GM23338 (cell line): ENCODE results near the gene PNPLA7. TPM values are rescaled to one million over a fixed set of nuclear protein-coding genes. Genes with fewer than 3 reads are reported as not detected.

Experiments used
- ATAC-seq: fragments of 200-7000 bp; cut with Tn5 transposase; 3 replicates; pipeline ENCODE4 v1.9.1; 2020
- DNase-seq: peaks from one replicate; pipeline ENCODE4 v3.0.0-alpha.2; 2015; ENCODE audit warnings: low spot score
- H2AFZ ChIP-seq: fragments of 200-600 bp; sonication (generic); 2 replicates; pipeline ENCODE4 v1.8.0; 2016; ENCODE audit warnings: antibody characterized with exemption, mild to moderate bottlenecking, moderate library complexity
- H3F3A ChIP-seq: fragments of 200-600 bp; sonication (generic); replicated peaks from 2 replicates; pipeline ENCODE4 v1.8.0; 2017; ENCODE audit warnings: antibody characterized with exemption, mixed run types, low read depth
- H3K27ac ChIP-seq: fragments of 200-600 bp; sonication (generic); 2 replicates; pipeline ENCODE4 v1.6.1; 2016; ENCODE audit warnings: low read depth
- H3K27me3 ChIP-seq: fragments of 200-600 bp; sonication (generic); 2 replicates; pipeline ENCODE4 v1.8.0; 2016; ENCODE audit warnings: mild to moderate bottlenecking, mixed run types, moderate library complexity; ENCODE audit not compliant: insufficient read depth
- H3K36me3 ChIP-seq: fragments of 200-600 bp; sonication (generic); 2 replicates; pipeline ENCODE4 v1.8.0; 2016; ENCODE audit warnings: mild to moderate bottlenecking; ENCODE audit not compliant: insufficient read depth
- H3K4me1 ChIP-seq: fragments of 200-600 bp; sonication (generic); 2 replicates; pipeline ENCODE4 v1.8.0; 2016; ENCODE audit warnings: mild to moderate bottlenecking, moderate library complexity; ENCODE audit not compliant: insufficient read depth
- H3K4me2 ChIP-seq: fragments of 200-600 bp; sonication (generic); 2 replicates; pipeline ENCODE4 v1.7.1; 2017; ENCODE audit warnings: mixed run types
- H3K4me3 ChIP-seq: fragments of 200-600 bp; sonication (generic); 2 replicates; pipeline ENCODE4 v1.6.1; 2016; ENCODE audit warnings: mixed run types
- H3K79me2 ChIP-seq: fragments of 200-600 bp; sonication (generic); replicated peaks from 2 replicates; pipeline ENCODE4 v1.8.0; 2017; ENCODE audit warnings: mild to moderate bottlenecking; ENCODE audit not compliant: insufficient read depth
- H3K9me2 ChIP-seq: fragments of 200-600 bp; sonication (generic); 2 replicates; pipeline ENCODE4 v1.8.0; 2017; ENCODE audit not compliant: insufficient read depth
- H4K20me1 ChIP-seq: fragments of 200-600 bp; sonication (generic); replicated peaks from 2 replicates; pipeline ENCODE4 v1.8.0; 2017; ENCODE audit warnings: mild to moderate bottlenecking; ENCODE audit not compliant: insufficient read depth
- H3K27ac Mint-ChIP-seq: 2 replicates; pipeline ENCODE4 v1.8.0; 2020; ENCODE audit warnings: inconsistent platforms, mild to moderate bottlenecking, moderate library complexity, mixed read lengths
- H3K27me3 Mint-ChIP-seq: 3 replicates; pipeline ENCODE4 v1.8.0; 2022; ENCODE audit warnings: low read depth, mild to moderate bottlenecking, moderate library complexity, mixed read lengths, inconsistent platforms; ENCODE audit not compliant: insufficient read depth, poor library complexity
- H3K36me3 Mint-ChIP-seq: 3 replicates; pipeline ENCODE4 v1.8.0; 2021; ENCODE audit warnings: low read depth, mild to moderate bottlenecking, inconsistent platforms, moderate library complexity, mixed read lengths
- H3K4me1 Mint-ChIP-seq: 3 replicates; pipeline ENCODE4 v1.8.0; 2020; ENCODE audit warnings: mild to moderate bottlenecking, inconsistent platforms, mixed read lengths
- H3K4me3 Mint-ChIP-seq: 3 replicates; pipeline ENCODE4 v1.8.0; 2021; ENCODE audit warnings: moderate library complexity, mild to moderate bottlenecking, inconsistent platforms, mixed read lengths
- H3K9me3 Mint-ChIP-seq: 3 replicates; pipeline ENCODE4 v1.8.0; 2020; ENCODE audit warnings: moderate library complexity, mild to moderate bottlenecking, inconsistent platforms, mixed read lengths
- NANOG ChIP-seq: IDR thresholded peaks from 2 replicates; pipeline ENCODE4 v1.6.1; 2016; ENCODE audit warnings: antibody characterized with exemption, borderline replicate concordance
- STAT1 ChIP-seq: IDR thresholded peaks from one replicate; pipeline ENCODE4 v1.6.1; 2016; ENCODE audit warnings: antibody characterized with exemption; ENCODE audit not compliant: unreplicated experiment
- ZNF114 ChIP-seq: fragments of 250-450 bp; sonication (Bioruptor Pico); IDR thresholded peaks from 2 replicates; pipeline ENCODE4 v1.5.0; 2020; ENCODE audit warnings: mild to moderate bottlenecking, moderate library complexity
- polyA plus RNA-seq: library from polyadenylated mRNA; unstranded; fragments of >200 nt; fragmentation: Nextera tagmentation; extraction: Ambion mirVana; gene quantifications from 2 replicates; pipeline ENCODE4 v1.2.1, GENCODE V29; 2016
- total RNA-seq: library from RNA; depleted of rRNA; stranded (reverse); fragments of >200 nt; shearing (Covaris generic); gene quantifications from 2 replicates; pipeline ENCODE4 v1.2.3, GENCODE V29; 2014
- TF ChIP-seq, protein P1 (sequence below), 2 experiments: fragments of 200-600 bp in 1 of 2; sonication (generic) in 1 of 2; conservative IDR thresholded peaks; 2 replicates each; pipeline versions ENCODE4 v1.5.1 to v1.6.1; 2016 to 2017; ENCODE audit warnings: antibody characterized with exemption in 2 of 2, low read depth in 2 of 2, mild to moderate bottlenecking in 2 of 2, moderate library complexity in 1 of 2
- TF ChIP-seq, protein P2 (sequence below): IDR thresholded peaks from one replicate; pipeline ENCODE4 v1.6.1; 2018; ENCODE audit warnings: antibody characterized with exemption; ENCODE audit not compliant: unreplicated experiment

Gene PNPLA7
- total and polyA plus RNA-seq, 2 experiments from 2014 or later, result 0.45 to 0.80 TPM

GRCh38 chr9:137582286-137582860 lies 32.2 kb upstream of the PNPLA7 start:
- H2AFZ ChIP-seq, result no peak overlapping the region
- no peak overlapping the region for H3K4me2 ChIP-seq
- peaks cover 31% of the 10 kb centered on the region for H3K27me3 Mint-ChIP-seq
- peaks cover 16% of the 10 kb centered on the region for H3K4me1 ChIP-seq
- peaks cover 26% of the 10 kb centered on the region for H3K4me1 Mint-ChIP-seq
- no peak overlapping the region for H3K4me3 Mint-ChIP-seq
- no peak overlapping the region for H3K4me3 ChIP-seq
- H3K9me3 Mint-ChIP-seq, result no peaks in the 10 kb centered on the region
- H3K36me3 ChIP-seq, result peaks cover 12% of the 10 kb centered on the region
- DNase-seq (peak; percentile 78), ATAC-seq (peak; percentile 5)
- peaks cover 11% of the 10 kb centered on the region for H4K20me1 ChIP-seq
- H3K27ac Mint-ChIP-seq, result peak overlapping the region; percentile 23; the same call in 1 of the 2 replicates
- no peaks in the 10 kb centered on the region for H3K27me3 ChIP-seq
- peaks cover 19% of the 10 kb centered on the region; the same call in 1 of the 2 replicates for H3F3A ChIP-seq
- TF ChIP-seq, protein P1, sequence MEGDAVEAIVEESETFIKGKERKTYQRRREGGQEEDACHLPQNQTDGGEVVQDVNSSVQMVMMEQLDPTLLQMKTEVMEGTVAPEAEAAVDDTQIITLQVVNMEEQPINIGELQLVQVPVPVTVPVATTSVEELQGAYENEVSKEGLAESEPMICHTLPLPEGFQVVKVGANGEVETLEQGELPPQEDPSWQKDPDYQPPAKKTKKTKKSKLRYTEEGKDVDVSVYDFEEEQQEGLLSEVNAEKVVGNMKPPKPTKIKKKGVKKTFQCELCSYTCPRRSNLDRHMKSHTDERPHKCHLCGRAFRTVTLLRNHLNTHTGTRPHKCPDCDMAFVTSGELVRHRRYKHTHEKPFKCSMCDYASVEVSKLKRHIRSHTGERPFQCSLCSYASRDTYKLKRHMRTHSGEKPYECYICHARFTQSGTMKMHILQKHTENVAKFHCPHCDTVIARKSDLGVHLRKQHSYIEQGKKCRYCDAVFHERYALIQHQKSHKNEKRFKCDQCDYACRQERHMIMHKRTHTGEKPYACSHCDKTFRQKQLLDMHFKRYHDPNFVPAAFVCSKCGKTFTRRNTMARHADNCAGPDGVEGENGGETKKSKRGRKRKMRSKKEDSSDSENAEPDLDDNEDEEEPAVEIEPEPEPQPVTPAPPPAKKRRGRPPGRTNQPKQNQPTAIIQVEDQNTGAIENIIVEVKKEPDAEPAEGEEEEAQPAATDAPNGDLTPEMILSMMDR (conservative IDR thresholded peaks at IDR 0.05; ENCODE audit: low read depth in 2 of 2), result peak; percentile 72 to 85
- TF ChIP-seq NANOG, result no peak
- H3K79me2 ChIP-seq, result peaks cover 21% of the 10 kb centered on the region
- no peaks in the 10 kb centered on the region for H3K9me2 ChIP-seq
- H3K27ac ChIP-seq, result no peak overlapping the region
- peaks cover 60% of the 10 kb centered on the region for H3K36me3 Mint-ChIP-seq

DNA sequence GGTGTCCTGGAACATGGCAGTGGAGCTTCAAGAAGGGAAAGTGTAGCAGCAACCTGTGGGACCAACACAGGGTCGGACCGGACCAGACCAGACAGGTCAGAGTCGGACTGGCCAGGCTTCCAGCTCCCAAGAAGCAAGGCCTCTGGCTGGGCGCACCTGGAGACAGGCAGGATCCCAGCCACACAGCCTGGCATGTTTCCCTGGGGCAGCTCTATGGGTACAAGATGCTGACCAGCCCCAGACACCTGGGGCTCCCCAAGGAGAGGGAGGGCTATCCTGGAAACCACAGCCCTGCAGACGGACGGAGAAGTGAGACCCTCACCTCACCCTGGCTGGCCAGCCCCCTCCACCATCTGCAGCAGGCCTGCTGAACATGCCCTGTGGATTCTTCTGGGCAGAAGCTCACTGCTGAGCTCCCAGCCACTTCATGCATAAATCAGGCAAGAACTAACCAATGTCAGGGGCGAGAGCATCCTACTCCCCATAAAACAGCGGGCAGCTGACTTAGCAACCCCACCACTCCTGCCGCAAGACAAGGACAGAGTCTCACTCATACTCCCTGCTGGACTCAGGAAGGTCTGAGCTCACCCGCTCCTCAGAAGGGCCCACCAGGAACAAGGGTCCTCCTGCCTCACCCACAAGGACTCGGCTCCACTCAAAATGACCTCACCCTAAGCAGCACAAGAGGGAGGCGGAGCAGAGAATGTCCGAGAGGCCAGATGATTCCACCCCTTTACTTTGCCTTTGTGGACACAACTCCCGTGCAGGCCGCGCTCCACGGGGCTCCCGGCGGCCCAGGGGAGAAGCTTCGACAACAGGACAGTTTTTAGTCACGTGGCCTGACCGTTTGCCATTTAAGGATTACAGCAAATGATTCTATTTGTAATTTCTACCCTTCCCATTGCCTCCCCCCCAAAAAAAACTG lies 31.4 kb upstream of the PNPLA7 start:
- ATAC-seq, result no peak
- Histone ChIP-seq H3K27me3 (no peaks in the 10 kb centered on the region), H3K36me3 (peaks cover 12% of the 10 kb centered on the region; the same call in 1 of the 2 replicates), H3K79me2 (peaks cover 29% of the 10 kb centered on the region), H3K9me2 (no peaks in the 10 kb centered on the region), H3K27ac (no peak overlapping the region), H3F3A (peaks cover 24% of the 10 kb centered on the region; the same call in 1 of the 2 replicates), H3K4me3 (no peak overlapping the region), H2AFZ (no peak overlapping the region), H3K4me2 (no peak overlapping the region), H4K20me1 (peaks cover 11% of the 10 kb centered on the region), H3K4me1 (peaks cover 20% of the 10 kb centered on the region)
- DNase-seq, result no peak
- Mint-ChIP-seq H3K27me3 (peaks cover 31% of the 10 kb centered on the region), H3K4me3 (no peak overlapping the region), H3K36me3 (peaks cover 58% of the 10 kb centered on the region), H3K4me1 (peaks cover 31% of the 10 kb centered on the region), H3K27ac (peak overlapping the region; percentile 23; the same call in 1 of the 2 replicates), H3K9me3 (no peaks in the 10 kb centered on the region)
- TF ChIP-seq, protein P2, sequence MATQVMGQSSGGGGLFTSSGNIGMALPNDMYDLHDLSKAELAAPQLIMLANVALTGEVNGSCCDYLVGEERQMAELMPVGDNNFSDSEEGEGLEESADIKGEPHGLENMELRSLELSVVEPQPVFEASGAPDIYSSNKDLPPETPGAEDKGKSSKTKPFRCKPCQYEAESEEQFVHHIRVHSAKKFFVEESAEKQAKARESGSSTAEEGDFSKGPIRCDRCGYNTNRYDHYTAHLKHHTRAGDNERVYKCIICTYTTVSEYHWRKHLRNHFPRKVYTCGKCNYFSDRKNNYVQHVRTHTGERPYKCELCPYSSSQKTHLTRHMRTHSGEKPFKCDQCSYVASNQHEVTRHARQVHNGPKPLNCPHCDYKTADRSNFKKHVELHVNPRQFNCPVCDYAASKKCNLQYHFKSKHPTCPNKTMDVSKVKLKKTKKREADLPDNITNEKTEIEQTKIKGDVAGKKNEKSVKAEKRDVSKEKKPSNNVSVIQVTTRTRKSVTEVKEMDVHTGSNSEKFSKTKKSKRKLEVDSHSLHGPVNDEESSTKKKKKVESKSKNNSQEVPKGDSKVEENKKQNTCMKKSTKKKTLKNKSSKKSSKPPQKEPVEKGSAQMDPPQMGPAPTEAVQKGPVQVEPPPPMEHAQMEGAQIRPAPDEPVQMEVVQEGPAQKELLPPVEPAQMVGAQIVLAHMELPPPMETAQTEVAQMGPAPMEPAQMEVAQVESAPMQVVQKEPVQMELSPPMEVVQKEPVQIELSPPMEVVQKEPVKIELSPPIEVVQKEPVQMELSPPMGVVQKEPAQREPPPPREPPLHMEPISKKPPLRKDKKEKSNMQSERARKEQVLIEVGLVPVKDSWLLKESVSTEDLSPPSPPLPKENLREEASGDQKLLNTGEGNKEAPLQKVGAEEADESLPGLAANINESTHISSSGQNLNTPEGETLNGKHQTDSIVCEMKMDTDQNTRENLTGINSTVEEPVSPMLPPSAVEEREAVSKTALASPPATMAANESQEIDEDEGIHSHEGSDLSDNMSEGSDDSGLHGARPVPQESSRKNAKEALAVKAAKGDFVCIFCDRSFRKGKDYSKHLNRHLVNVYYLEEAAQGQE, result no peak
- TF ChIP-seq, protein P1 (conservative IDR thresholded peaks at IDR 0.05; ENCODE audit: low read depth in 2 of 2), result no peak
- TF ChIP-seq ZNF114 (no peak), STAT1 (no peak)
